ENCODE data around the gene SUSD6.

The SUSD6 gene

GRCh38 chr14:69664265-69664664 lies 52.9 kb downstream of the SUSD6 start:
- no peak for DNase-seq (ENCODE audit: low read depth)
- no peak for TF ChIP-seq CTCF (IDR thresholded peaks at IDR 0.05; ENCODE audit: low read length, missing control alignments)
- no peak overlapping the region for H3K4me3 ChIP-seq (replicated peaks; ENCODE audit: low read depth, low read length)

GRCh38 chr14:69664865-69665526 lies 53.6 kb downstream of the SUSD6 start:
- no peak for TF ChIP-seq CTCF (IDR thresholded peaks at IDR 0.05; ENCODE audit: low read length, missing control alignments)
- no peak overlapping the region for H3K4me3 ChIP-seq (replicated peaks; ENCODE audit: low read depth, low read length)
- DNase-seq (ENCODE audit: low read depth), result no peak

- TF ChIP-seq CTCF (IDR thresholded peaks at IDR 0.05; ENCODE audit: low read length, missing control alignments), result no peak
- no peak overlapping the region for H3K4me3 ChIP-seq (replicated peaks; ENCODE audit: low read depth, low read length)
- DNase-seq (ENCODE audit: low read depth), result peak; percentile 24
Measured at GRCh38 chr14:69665631-69666030, 54.2 kb downstream of the SUSD6 start.

GRCh38 chr14:69666112-69666511 lies 54.7 kb downstream of the SUSD6 start:
- peak; percentile 28 for DNase-seq (ENCODE audit: low read depth)
- no peak overlapping the region for H3K4me3 ChIP-seq (replicated peaks; ENCODE audit: low read depth, low read length)
- no peak for TF ChIP-seq CTCF (IDR thresholded peaks at IDR 0.05; ENCODE audit: low read length, missing control alignments)

- H3K4me3 ChIP-seq (replicated peaks; ENCODE audit: low read depth, low read length), result no peak overlapping the region
- peak; percentile 62 for DNase-seq (ENCODE audit: low read depth)
- TF ChIP-seq CTCF (IDR thresholded peaks at IDR 0.05; ENCODE audit: low read length, missing control alignments), result no peak
Measured at GRCh38 chr14:69666690-69667211, 55.4 kb downstream of the SUSD6 start.

- H3K4me3 ChIP-seq (replicated peaks; ENCODE audit: low read depth, low read length), result no peak overlapping the region
- DNase-seq (ENCODE audit: low read depth), result no peak
- TF ChIP-seq CTCF (IDR thresholded peaks at IDR 0.05; ENCODE audit: low read length, missing control alignments), result no peak
Measured at GRCh38 chr14:69667938-69668335, 56.5 kb downstream of the SUSD6 start.

- no peak for TF ChIP-seq CTCF (IDR thresholded peaks at IDR 0.05; ENCODE audit: low read length, missing control alignments)
- H3K4me3 ChIP-seq (replicated peaks; ENCODE audit: low read depth, low read length), result no peak overlapping the region
- DNase-seq (ENCODE audit: low read depth), result no peak
Measured at GRCh38 chr14:69669375-69669774, 58.0 kb downstream of the SUSD6 start.
